Natural killer cell (primary cell): ENCODE measurements around the gene STK32C. TPM values are rescaled to one million over a fixed set of nuclear protein-coding genes. Genes with fewer than 3 reads are reported as not detected.

Experiments used
- ATAC-seq, 3 donors: fragments of 150-1000 bp in 2 of 3; fragments of 200-7000 bp in 1 of 3; cut with Tn5 transposase; 1 replicate in 1 of 3; 2 replicates in 2 of 3; pipeline ENCODE4 v1.10.0; 2021; ENCODE audit warnings: mild to moderate bottlenecking in 2 of 3, moderate library complexity in 2 of 3
- DNase-seq, 2 donors: peaks; one replicate each; pipeline versions ENCODE4 v3.0.0 to v3.0.0-alpha.2; 2013 to 2021; ENCODE audit warnings: mixed read lengths in 1 of 2
- H3K27ac ChIP-seq: one replicate; pipeline ENCODE4 v1.5.1; 2013; ENCODE audit warnings: mild to moderate bottlenecking, low read length
- H3K27me3 ChIP-seq: one replicate; pipeline ENCODE4 v1.6.1; 2013; ENCODE audit warnings: low read length; ENCODE audit not compliant: control insufficient read depth, insufficient read depth
- H3K36me3 ChIP-seq: one replicate; pipeline ENCODE4 v1.6.1; 2013; ENCODE audit warnings: low read length; ENCODE audit not compliant: control insufficient read depth, insufficient read depth
- H3K4me1 ChIP-seq: one replicate; pipeline ENCODE4 v1.6.1; 2013; ENCODE audit warnings: low read length; ENCODE audit not compliant: control insufficient read depth, insufficient read depth
- H3K4me3 ChIP-seq: one replicate; pipeline ENCODE4 v1.5.1; 2013; ENCODE audit warnings: low read length
- H3K9me3 ChIP-seq: one replicate; pipeline ENCODE4 v1.6.1; 2013; ENCODE audit warnings: low read length; ENCODE audit not compliant: control insufficient read depth, insufficient read depth
- H3K27ac Mint-ChIP-seq, 2 donors: one replicate each; pipeline ENCODE4 v1.8.0; 2022; ENCODE audit warnings: mild to moderate bottlenecking in 2 of 2, mixed read lengths in 2 of 2, moderate library complexity in 1 of 2
- H3K27me3 Mint-ChIP-seq, 2 donors: one replicate each; pipeline ENCODE4 v1.8.0; 2022; ENCODE audit warnings: low read depth in 2 of 2, mixed read lengths in 2 of 2
- H3K36me3 Mint-ChIP-seq: one replicate; pipeline ENCODE4 v1.8.0; 2022; ENCODE audit warnings: mixed read lengths
- H3K4me1 Mint-ChIP-seq, 2 donors: one replicate each; pipeline ENCODE4 v1.8.0; 2022; ENCODE audit warnings: mixed read lengths in 2 of 2
- H3K4me3 Mint-ChIP-seq: one replicate; pipeline ENCODE4 v1.8.0; 2022; ENCODE audit warnings: mild to moderate bottlenecking, moderate library complexity, mixed read lengths
- H3K9me3 Mint-ChIP-seq, 2 donors: one replicate each; pipeline ENCODE4 v1.8.0; 2022; ENCODE audit warnings: mixed read lengths in 2 of 2
- WGBS: methylation state at CpG from one replicate; pipeline ENCODE4 v1.1.7; 2013; ENCODE audit warnings: missing lambda C conversion rate; ENCODE audit not compliant: insufficient coverage; 5-methylcytosine and 5-hydroxymethylcytosine counted together
- intact Hi-C: fragments of 100-400 bp; cut with micrococcal nuclease; formaldehyde crosslinking; loops from one replicate; pipeline ENCODE4 v1.14.2; 2022
- total RNA-seq, 4 donors: library from RNA; stranded (reverse); fragments of 120-200 nt in 1 of 4; gene quantifications; one replicate each; pipeline versions ENCODE4 v1.2.3 to v1.2.4, GENCODE V29; 2013 to 2022
- TF ChIP-seq, protein P1 (sequence below): fragments of 200-600 bp; IDR thresholded peaks from one replicate; pipeline ENCODE4 v1.8.0; 2022; ENCODE audit warnings: antibody characterized with exemption

Gene STK32C
- total RNA-seq, 3 donors from 2014 or later (not counting 1 experiment from before 2014, with no cell fraction given) = 12.7 to 22.1 (median 17.9) TPM

DNA sequence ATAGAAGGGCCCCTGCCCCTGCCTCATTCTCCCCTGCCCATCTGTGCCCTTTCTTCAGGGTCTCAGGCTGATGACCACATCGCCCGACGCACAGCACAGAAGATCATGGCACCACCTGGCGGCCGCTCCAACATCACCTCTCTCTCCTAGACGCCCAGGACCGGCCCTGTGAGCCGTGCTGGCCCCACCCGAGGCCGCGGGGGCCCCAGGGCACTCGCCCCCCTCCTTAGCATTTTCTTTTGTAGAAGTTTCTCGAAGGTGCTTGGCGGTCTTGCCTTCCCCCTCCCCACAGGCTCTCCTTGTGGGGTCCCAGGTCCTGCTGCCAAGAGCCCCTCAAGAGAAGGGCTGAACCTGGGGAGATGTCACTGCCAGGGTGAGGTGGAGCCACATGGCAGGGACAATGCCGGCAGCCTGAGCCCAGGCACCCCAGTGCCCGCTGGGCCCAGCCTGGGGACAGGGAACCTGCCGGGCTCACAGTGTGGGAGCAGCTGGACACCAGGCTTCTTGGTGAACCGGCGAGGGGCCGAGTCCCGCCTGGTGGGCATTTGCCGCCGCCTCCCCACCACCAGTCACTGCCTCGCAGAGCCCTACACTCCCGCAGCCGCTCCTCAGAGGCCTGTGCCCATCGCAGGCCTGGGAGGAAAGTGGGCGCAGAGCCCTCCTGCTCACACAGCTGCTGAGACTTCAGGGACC lies 102.8 kb downstream of the STK32C start:
- intact Hi-C loops = no loop called here
- H3K27me3 ChIP-seq = no peaks in the 10 kb centered on the region
- Mint-ChIP-seq H3K4me1 (no peaks in the 10 kb centered on the region), H3K27ac (no peak overlapping the region), H3K36me3 (no peaks in the 10 kb centered on the region), H3K9me3 (no peaks in the 10 kb centered on the region), H3K27me3 (no peaks in the 10 kb centered on the region), H3K4me3 (no peak overlapping the region)
- no peaks in the 10 kb centered on the region for H3K4me1 ChIP-seq
- no peak overlapping the region for H3K4me3 ChIP-seq
- ATAC-seq (no peak), DNase-seq (no peak)
- H3K27ac ChIP-seq = no peak overlapping the region
- 85% methylated on average over 27 of the region's 28 CpGs for WGBS
- TF ChIP-seq, protein P1, sequence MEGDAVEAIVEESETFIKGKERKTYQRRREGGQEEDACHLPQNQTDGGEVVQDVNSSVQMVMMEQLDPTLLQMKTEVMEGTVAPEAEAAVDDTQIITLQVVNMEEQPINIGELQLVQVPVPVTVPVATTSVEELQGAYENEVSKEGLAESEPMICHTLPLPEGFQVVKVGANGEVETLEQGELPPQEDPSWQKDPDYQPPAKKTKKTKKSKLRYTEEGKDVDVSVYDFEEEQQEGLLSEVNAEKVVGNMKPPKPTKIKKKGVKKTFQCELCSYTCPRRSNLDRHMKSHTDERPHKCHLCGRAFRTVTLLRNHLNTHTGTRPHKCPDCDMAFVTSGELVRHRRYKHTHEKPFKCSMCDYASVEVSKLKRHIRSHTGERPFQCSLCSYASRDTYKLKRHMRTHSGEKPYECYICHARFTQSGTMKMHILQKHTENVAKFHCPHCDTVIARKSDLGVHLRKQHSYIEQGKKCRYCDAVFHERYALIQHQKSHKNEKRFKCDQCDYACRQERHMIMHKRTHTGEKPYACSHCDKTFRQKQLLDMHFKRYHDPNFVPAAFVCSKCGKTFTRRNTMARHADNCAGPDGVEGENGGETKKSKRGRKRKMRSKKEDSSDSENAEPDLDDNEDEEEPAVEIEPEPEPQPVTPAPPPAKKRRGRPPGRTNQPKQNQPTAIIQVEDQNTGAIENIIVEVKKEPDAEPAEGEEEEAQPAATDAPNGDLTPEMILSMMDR = no peak
- no peaks in the 10 kb centered on the region for H3K36me3 ChIP-seq
- no peaks in the 10 kb centered on the region for H3K9me3 ChIP-seq

DNA sequence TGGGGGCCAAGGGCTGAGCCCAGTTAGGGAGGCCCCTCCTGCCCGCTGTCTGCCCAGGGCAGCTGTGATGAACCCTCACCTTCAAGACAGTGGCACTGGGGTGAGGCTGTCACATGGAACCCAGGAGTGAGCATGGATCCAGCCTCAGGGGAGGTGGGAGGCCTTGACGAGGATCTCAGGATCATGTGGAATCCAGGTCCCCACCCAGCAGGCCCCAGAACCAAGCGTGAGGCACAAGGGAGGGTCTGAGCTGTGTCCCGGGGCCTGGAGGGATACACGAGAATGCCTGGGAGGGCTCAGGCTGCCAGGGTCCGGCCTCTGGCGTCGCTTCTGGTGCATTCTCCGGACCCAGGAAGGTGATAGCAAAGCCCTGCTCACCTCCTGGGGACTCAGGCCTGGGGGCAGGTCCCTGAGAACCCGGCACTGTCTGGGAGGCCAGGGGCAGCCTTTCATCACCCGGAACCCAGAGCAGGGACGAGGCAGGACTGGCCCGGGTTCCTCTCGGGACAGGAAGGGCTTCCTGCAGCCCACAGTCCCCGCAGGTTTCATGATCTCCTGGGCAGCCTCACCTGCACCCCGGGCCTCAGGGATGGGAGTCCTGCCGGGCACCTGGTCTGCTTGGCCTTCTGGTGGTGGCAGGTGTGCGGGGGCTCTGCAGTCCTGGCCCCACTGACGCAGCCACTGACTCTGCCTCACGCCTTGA lies 103.5 kb downstream of the STK32C start:
- WGBS = 83% methylated on average over 20 of the region's 20 CpGs
- no peaks in the 10 kb centered on the region for H3K4me1 ChIP-seq
- H3K4me1 Mint-ChIP-seq = no peaks in the 10 kb centered on the region

DNA sequence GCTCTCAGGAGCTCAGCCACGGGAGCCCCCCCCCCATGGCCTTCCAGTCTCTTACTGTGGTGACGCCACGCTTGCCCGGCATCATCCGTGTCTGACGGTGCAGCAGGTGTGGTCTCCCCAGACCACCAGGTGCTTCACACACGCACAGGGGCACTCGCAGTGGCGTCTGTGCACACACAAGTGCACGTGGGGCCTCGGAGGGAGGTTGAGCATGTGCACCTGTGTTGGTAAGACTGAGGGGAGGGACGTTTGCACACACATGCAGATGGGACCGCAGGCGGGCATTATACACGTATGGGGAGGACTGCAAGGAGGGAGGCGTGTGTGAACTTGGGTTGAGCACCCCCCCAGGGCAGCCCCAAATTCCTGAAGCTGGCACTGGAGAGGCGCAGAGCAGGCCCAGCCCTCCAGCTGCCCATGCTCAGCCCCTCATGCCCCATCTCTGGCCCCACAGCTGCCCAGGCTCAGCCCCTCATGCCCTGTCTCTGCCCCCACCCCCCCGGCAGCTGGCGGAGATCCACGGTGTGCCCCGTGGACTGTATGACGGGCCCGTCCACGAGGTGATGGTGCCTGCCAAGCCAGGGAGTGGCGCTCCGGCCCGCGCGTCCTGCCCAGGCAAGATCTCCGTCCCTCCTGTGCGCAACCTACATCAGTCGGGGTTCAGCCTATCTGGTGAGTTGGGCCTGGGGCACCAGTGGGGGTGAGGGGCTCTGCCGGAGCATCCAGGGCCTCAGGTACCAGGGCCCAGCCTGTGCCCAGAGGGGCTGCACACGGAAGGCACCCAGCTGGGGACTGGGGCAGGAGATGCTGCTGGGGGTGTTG lies 104.3 kb downstream of the STK32C start:
- H3K4me3 ChIP-seq = no peak overlapping the region
- intact Hi-C loops = no loop called here
- DNase-seq = no peak

More for the DNA sequence above, 103.5 kb downstream of the STK32C start:
- Mint-ChIP-seq H3K4me3 (no peak overlapping the region), H3K36me3 (no peaks in the 10 kb centered on the region), H3K27ac (no peak overlapping the region), H3K27me3 (no peaks in the 10 kb centered on the region), H3K9me3 (no peaks in the 10 kb centered on the region)
- Histone ChIP-seq H3K9me3 (no peaks in the 10 kb centered on the region), H3K36me3 (no peaks in the 10 kb centered on the region), H3K27ac (no peak overlapping the region), H3K27me3 (no peaks in the 10 kb centered on the region), H3K4me3 (no peak overlapping the region)
- DNase-seq (no peak), ATAC-seq (no peak)
- intact Hi-C loops = no loop called here
- TF ChIP-seq, protein P1 = no peak

More for the DNA sequence above, 104.3 kb downstream of the STK32C start:
- Histone ChIP-seq H3K36me3 (no peaks in the 10 kb centered on the region), H3K9me3 (no peaks in the 10 kb centered on the region), H3K27ac (no peak overlapping the region), H3K4me1 (no peaks in the 10 kb centered on the region), H3K27me3 (no peaks in the 10 kb centered on the region)
- H3K27ac Mint-ChIP-seq = no peak overlapping the region
- H3K27me3 Mint-ChIP-seq = no peaks in the 10 kb centered on the region
- no peaks in the 10 kb centered on the region for H3K36me3 Mint-ChIP-seq
- ATAC-seq = no peak
- H3K4me3 Mint-ChIP-seq = no peak overlapping the region
- WGBS = 87% methylated on average over 34 of the region's 34 CpGs
- H3K4me1 Mint-ChIP-seq = no peaks in the 10 kb centered on the region
- H3K9me3 Mint-ChIP-seq = no peaks in the 10 kb centered on the region
- TF ChIP-seq, protein P1 = no peak
